22Rv1 (cell line): ENCODE data around the gene GCFC2.

Experiments used
- ZFX ChIP-seq: fragments of 450-650 bp; IDR thresholded peaks from 2 replicates; pipeline ENCODE4 v1.6.1; 2017; ENCODE audit warnings: antibody characterized with exemption, borderline replicate concordance
- TF ChIP-seq, protein P1 (sequence below): fragments of 450-650 bp; IDR thresholded peaks from 2 replicates; pipeline ENCODE4 v1.5.1; 2017; ENCODE audit warnings: mild to moderate bottlenecking

DNA sequence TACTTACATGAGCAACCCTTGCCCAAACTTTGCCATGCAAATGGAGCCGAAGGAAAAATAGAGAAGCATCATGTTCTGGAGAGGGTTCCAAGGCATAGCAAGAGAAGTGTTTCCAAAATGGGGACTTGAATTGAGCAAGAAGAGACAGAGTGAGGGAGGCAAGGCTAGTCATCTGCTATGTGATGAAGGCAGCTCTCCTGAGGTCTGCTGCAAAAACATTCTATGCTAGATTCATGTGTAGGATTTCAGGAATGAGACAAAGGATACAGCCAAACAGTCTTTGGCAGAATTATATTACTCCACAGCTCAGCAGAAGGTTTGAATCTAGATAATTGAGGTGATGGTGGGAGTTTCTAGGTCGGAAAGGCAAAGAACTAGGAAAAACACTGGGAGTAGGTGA lies 88.2 kb downstream of the GCFC2 start:
- TF ChIP-seq, protein P1, sequence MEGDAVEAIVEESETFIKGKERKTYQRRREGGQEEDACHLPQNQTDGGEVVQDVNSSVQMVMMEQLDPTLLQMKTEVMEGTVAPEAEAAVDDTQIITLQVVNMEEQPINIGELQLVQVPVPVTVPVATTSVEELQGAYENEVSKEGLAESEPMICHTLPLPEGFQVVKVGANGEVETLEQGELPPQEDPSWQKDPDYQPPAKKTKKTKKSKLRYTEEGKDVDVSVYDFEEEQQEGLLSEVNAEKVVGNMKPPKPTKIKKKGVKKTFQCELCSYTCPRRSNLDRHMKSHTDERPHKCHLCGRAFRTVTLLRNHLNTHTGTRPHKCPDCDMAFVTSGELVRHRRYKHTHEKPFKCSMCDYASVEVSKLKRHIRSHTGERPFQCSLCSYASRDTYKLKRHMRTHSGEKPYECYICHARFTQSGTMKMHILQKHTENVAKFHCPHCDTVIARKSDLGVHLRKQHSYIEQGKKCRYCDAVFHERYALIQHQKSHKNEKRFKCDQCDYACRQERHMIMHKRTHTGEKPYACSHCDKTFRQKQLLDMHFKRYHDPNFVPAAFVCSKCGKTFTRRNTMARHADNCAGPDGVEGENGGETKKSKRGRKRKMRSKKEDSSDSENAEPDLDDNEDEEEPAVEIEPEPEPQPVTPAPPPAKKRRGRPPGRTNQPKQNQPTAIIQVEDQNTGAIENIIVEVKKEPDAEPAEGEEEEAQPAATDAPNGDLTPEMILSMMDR = no peak
- no peak for TF ChIP-seq ZFX
